Ovary (tissue), 3 donors: ENCODE data around the gene TNPO2.

Source experiments
- CTCF ChIP-seq, 3 donors: fragments of 450-650 bp in 2 of 3; fragments of 200-600 bp in 1 of 3; IDR thresholded peaks; one replicate each; pipeline versions ENCODE4 v1.5.1 to v1.8.0; 2016 to 2022; ENCODE audit warnings: antibody characterized with exemption in 3 of 3, mild to moderate bottlenecking in 1 of 3
- EP300 ChIP-seq: sonication (generic); formaldehyde crosslinking; IDR thresholded peaks from one replicate; pipeline ENCODE4 v1.6.1; 2017; ENCODE audit warnings: antibody characterized with exemption
- POLR2A ChIP-seq: fragments of 450-650 bp; IDR thresholded peaks from one replicate; pipeline ENCODE4 v1.6.1; 2017; ENCODE audit warnings: antibody characterized with exemption, mild to moderate bottlenecking, moderate library complexity
- donor health status: DM: no; HTN: no; CAD: no.

- TF ChIP-seq POLR2A (no peak), CTCF (IDR thresholded peaks at IDR 0.05) (no peak), EP300 (no peak)
These were observed 8.6 kb downstream of the TNPO2 start for GRCh38 chr19:12715102-12715501.
